Skeletal muscle tissue (tissue), 4 donors: ENCODE data around the gene ADRM1. TPM values are rescaled to one million over a fixed set of nuclear protein-coding genes. Genes with fewer than 3 reads are reported as not detected.
A peak's percentile ranks its signal among the peaks of the same experiment; 100 is the strongest.

Source experiments
- H3K27ac ChIP-seq: one replicate; pipeline ENCODE4 v1.7.0; 2013; ENCODE audit warnings: mild to moderate bottlenecking, low read depth, low read length, inconsistent platforms
- H3K27me3 ChIP-seq, 3 donors: one replicate each; pipeline ENCODE4 v1.7.0; 2013; ENCODE audit warnings: low read length in 3 of 3; ENCODE audit not compliant: control insufficient read depth in 3 of 3, insufficient read depth in 3 of 3
- H3K36me3 ChIP-seq, 3 donors: one replicate each; pipeline ENCODE4 v1.7.0; 2013; ENCODE audit warnings: low read length in 3 of 3; ENCODE audit not compliant: control insufficient read depth in 3 of 3, insufficient read depth in 3 of 3
- H3K4me1 ChIP-seq, 3 donors: one replicate each; pipeline ENCODE4 v1.7.0; 2013; ENCODE audit warnings: low read length in 3 of 3, mild to moderate bottlenecking in 3 of 3; ENCODE audit not compliant: control insufficient read depth in 3 of 3, insufficient read depth in 3 of 3
- H3K4me3 ChIP-seq, 3 donors: one replicate each; pipeline ENCODE4 v1.7.0; 2013; ENCODE audit warnings: low read length in 3 of 3
- H3K9ac ChIP-seq, 3 donors: one replicate each; pipeline ENCODE4 v1.7.0; 2013; ENCODE audit warnings: low read length in 3 of 3, mild to moderate bottlenecking in 3 of 3, moderate library complexity in 2 of 3, low read depth in 1 of 3
- H3K9me3 ChIP-seq, 3 donors: one replicate each; pipeline ENCODE4 v1.7.0; 2013; ENCODE audit warnings: low read length in 3 of 3; ENCODE audit not compliant: control insufficient read depth in 3 of 3
- total RNA-seq: library from RNA; depleted of rRNA; stranded (reverse); fragments of >200 nt; gene quantifications from one replicate; pipeline ENCODE4 v1.2.3, GENCODE V29; 2014
- donor health status: Osteomylitis.

The ADRM1 gene
- total RNA-seq, 1 donor from 2014 or later, result 41.8 TPM

DNA sequence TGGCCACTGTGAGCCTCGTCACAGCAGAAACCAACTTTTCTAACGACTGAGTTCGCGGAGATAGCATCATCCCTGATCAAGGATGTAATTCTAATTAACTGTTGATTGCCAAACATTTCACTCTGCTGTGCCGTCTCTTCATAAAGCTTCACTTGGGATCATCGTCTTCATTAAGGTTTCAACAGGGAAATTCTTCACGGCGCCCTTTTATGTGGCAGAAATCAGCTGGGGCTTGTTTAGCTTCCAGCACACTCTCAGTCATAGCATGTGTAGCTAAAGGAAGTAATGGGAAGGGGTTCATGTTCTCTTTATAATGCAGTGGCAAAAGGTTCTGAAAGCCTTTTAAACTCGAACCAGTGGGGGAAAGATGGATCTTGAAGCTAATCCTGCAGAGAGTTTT, 8.9 kb upstream of the ADRM1 start:
- Histone ChIP-seq H3K9me3 (no peaks in the 10 kb centered on the region), H3K4me3 (no peak overlapping the region), H3K27ac (no peak overlapping the region), H3K27me3 (no peaks in the 10 kb centered on the region), H3K36me3 (peaks cover 49 to 51% (median 50%) of the 10 kb centered on the region in 3 donors), H3K4me1 (no peaks in the 10 kb centered on the region), H3K9ac (no peak overlapping the region)

DNA sequence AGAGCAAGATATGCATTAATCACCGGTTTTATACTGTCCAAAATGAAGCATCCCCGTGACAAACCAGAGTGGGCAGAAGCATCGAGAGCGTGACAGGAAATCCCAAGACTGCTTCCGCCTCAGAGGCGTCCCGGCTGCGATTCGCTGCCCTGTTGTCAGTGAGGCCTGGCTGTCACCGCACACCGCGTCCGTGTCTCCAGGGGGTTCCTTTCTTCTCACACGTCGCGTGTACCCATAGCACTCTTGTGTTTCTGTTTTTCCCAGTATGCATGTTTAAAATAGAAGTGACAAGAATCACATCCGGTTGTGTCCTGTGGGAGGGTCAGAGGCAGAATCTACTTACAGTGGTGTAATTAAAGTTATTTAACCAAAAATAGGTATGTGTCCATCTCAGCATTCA, 8.3 kb upstream of the ADRM1 start:
- no peak overlapping the region for H3K4me3 ChIP-seq
- no peaks in the 10 kb centered on the region for H3K27me3 ChIP-seq
- no peaks in the 10 kb centered on the region for H3K9me3 ChIP-seq
- peaks cover 44 to 46% (median 45%) of the 10 kb centered on the region in 3 donors for H3K36me3 ChIP-seq
- no peak overlapping the region for H3K27ac ChIP-seq
- H3K9ac ChIP-seq, result no peak overlapping the region
- no peaks in the 10 kb centered on the region for H3K4me1 ChIP-seq

DNA sequence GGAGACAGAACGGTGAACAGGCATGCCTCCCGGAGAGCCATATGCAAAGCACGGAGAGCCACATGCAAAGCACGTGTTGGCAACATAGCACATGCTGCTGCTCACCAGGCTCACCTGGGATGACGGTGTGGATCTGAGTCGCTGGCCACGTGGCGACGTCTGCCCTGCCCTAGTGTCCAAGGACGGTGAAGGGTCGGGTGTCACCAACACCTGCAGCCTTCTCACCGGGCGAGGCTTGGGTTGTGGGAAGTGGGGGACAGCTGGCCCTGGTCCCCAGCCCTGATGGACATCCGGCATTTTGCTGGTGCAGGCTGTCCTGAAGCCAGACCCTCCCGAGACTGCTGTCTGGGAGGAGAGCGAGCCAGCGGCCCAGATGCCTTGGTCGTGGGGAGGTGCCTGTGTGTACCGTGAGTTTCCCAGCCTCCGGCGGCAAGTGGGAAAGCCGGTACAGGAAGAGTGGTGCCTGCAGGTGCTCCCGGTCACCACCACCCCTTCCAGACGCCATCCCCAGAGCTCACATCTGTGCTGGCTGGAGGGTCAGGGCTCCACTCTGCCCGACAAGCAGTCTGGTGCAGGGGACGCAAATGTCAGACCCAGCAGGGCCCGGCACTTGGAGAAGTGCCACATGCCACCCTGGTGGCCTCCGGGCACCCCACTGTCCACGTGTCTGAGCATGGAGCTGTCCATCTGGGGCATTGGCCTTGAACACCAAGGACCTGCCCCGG, 5.9 kb upstream of the ADRM1 start:
- no peak overlapping the region for H3K9ac ChIP-seq
- no peak overlapping the region for H3K27ac ChIP-seq
- peaks cover 0 to under 1% (median 0%) of the 10 kb centered on the region in 3 donors for H3K4me1 ChIP-seq
- no peaks in the 10 kb centered on the region for H3K27me3 ChIP-seq
- no peak overlapping the region for H3K4me3 ChIP-seq
- H3K36me3 ChIP-seq, result peaks cover 30 to 35% (median 31%) of the 10 kb centered on the region in 3 donors
- no peaks in the 10 kb centered on the region for H3K9me3 ChIP-seq

DNA sequence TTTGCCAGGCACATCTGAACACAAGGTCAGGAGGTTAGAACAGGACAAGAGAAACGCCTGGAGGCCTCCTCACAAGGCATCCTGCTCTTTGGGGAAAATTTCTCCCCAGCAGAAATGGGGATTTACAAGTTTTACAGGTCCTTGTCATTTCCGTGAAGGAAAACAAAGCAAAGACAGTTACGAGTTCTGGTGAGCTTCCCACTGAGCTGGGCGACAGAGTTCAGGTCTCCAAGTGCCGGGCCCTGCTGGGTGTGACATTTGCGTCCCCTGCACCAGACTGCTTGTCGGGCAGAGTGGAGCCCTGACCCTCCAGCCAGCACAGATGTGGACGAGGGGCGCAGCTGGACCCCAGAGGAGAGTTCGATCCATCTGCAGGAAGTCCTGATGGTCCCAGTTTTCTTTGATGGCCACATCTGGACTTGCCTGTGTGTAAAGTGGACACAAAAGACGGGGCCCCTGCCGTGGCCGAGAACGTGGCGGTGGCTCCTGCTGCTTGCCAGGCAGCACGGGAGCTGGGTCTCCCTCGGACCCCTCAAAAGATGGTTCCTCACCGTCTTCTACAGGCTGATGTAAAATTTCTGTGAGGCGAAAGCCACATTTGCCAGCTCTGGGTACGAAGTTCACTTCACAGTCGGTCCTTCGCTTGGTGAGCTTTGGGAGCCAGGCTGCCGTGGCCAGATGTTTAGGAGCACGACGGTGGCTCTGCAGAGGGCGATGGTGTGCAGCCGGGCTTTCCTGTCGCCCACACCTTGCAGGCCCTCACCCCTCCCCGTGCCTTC, 5.2 kb upstream of the ADRM1 start:
- H3K27ac ChIP-seq, result no peak overlapping the region
- H3K4me1 ChIP-seq, result peaks cover 0 to 2% (median 0%) of the 10 kb centered on the region in 3 donors
- H3K9me3 ChIP-seq, result no peaks in the 10 kb centered on the region
- no peak overlapping the region for H3K9ac ChIP-seq
- peaks cover 26 to 31% (median 27%) of the 10 kb centered on the region in 3 donors for H3K36me3 ChIP-seq
- no peaks in the 10 kb centered on the region for H3K27me3 ChIP-seq
- no peak overlapping the region for H3K4me3 ChIP-seq

GRCh38 chr20:62298577-62299249, 4.1 kb upstream of the ADRM1 start:
- Histone ChIP-seq H3K27ac (no peak overlapping the region), H3K4me3 (no peak overlapping the region), H3K9ac (no peak overlapping the region), H3K4me1 (peaks cover 3 to 6% (median 5%) of the 10 kb centered on the region in 3 donors), H3K27me3 (no peaks in the 10 kb centered on the region), H3K36me3 (peaks cover 20 to 25% (median 21%) of the 10 kb centered on the region in 3 donors), H3K9me3 (no peaks in the 10 kb centered on the region)

DNA sequence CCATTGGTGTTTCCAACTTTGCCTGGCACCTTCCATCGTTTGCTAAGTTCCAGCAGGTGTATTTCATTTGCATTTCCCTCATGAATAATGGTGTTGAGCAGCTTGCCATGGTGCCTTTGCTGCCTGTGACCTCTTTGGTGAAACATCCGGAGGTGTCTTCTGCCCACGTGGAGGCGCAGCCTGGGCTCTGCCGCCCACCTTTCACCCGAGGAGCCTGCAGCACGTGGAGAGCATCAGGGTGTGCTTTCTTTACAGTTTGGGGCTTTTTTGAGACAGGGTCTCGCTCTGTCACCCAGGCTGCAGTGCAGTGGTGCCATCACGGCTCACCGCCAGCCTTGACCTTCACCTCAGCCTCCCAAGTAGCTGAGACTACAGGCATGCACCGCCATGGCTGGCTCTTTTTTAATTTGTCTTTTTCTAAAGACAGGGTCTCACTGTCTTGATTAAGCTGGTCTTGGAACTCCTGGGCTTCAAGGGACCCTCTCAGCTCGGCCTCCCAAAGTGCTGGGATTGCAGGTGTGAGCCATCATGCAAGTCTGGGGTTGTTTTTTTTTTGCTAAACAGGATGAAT, 3.0 kb upstream of the ADRM1 start:
- Histone ChIP-seq H3K4me1 (peaks cover 14 to 16% (median 15%) of the 10 kb centered on the region in 3 donors), H3K36me3 (peaks cover 22 to 25% (median 25%) of the 10 kb centered on the region in 3 donors), H3K9ac (no peak overlapping the region), H3K27ac (no peak overlapping the region), H3K9me3 (no peaks in the 10 kb centered on the region), H3K27me3 (no peaks in the 10 kb centered on the region), H3K4me3 (no peak overlapping the region)

- H3K4me1 ChIP-seq, result peaks cover 19 to 22% (median 21%) of the 10 kb centered on the region in 3 donors
- no peak overlapping the region for H3K27ac ChIP-seq
- no peak overlapping the region for H3K4me3 ChIP-seq
- no peaks in the 10 kb centered on the region for H3K9me3 ChIP-seq
- H3K27me3 ChIP-seq, result no peaks in the 10 kb centered on the region
- H3K36me3 ChIP-seq, result peaks cover 24 to 28% (median 26%) of the 10 kb centered on the region in 3 donors
- H3K9ac ChIP-seq, result peak overlapping the region in 1 of 3 donors; percentile 57
Observed at GRCh38 chr20:62300319-62300718, 2.5 kb upstream of the ADRM1 start.

- Histone ChIP-seq H3K9me3 (no peaks in the 10 kb centered on the region), H3K4me3 (no peak overlapping the region), H3K27ac (no peak overlapping the region), H3K27me3 (no peaks in the 10 kb centered on the region), H3K4me1 (peaks cover 26 to 31% (median 30%) of the 10 kb centered on the region in 3 donors), H3K36me3 (peaks cover 24 to 28% (median 27%) of the 10 kb centered on the region in 3 donors), H3K9ac (no peak overlapping the region)
Observed at GRCh38 chr20:62301111-62301668, 1.6 kb upstream of the ADRM1 start.

- H3K4me1 ChIP-seq, result peaks cover 29 to 37% (median 35%) of the 10 kb centered on the region in 3 donors
- H3K27ac ChIP-seq, result peak overlapping the region; percentile 100
- peak overlapping the region; percentile 80 to 92 (median 92) for H3K4me3 ChIP-seq
- H3K9ac ChIP-seq, result peak overlapping the region; percentile 97 to 99 (median 99)
- H3K9me3 ChIP-seq, result no peaks in the 10 kb centered on the region
- peaks cover 28 to 29% (median 29%) of the 10 kb centered on the region in 3 donors for H3K36me3 ChIP-seq
- H3K27me3 ChIP-seq, result no peaks in the 10 kb centered on the region
Observed at GRCh38 chr20:62301773-62302340, 940 bp upstream of the ADRM1 start.
